HG02852 (cell line): ENCODE results near the gene CFAP97D2.
"Not testable (repeated sequence)": the region's sequence is repeated elsewhere in the genome, so short reads cannot be mapped to it uniquely, and the experiment has no call there.

Experiments
- ATAC-seq: cut with Tn5 transposase; IDR thresholded peaks from one replicate; pipeline ENCODE4 v1.9.1; 2021; ENCODE audit warnings: mild to moderate bottlenecking, moderate library complexity; ENCODE audit not compliant: unreplicated experiment

Gene CFAP97D2

GRCh38 chr13:114194853-114195252 lies 15.8 kb downstream of the CFAP97D2 start:
- ATAC-seq = no peak

DNA sequence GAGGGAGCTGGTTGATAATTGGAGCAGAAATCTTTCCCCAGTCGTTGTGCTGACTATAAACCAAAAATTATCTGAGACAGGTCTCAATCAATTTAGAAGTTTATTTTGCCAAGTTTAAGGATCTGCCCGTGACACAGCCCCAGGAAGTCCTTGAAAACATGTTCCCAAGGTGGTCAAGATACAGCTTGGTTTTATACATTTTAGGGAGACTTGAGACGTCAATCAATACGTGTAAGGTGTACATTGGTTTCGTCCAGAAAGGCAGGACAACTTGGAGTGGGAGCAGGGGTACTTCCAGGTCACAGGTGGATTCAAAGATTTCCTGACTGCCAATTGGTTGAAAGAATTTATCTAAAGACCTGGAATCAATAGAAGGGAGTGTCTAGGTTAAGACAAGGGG lies 17.6 kb downstream of the CFAP97D2 start:
- ATAC-seq = no peak

DNA sequence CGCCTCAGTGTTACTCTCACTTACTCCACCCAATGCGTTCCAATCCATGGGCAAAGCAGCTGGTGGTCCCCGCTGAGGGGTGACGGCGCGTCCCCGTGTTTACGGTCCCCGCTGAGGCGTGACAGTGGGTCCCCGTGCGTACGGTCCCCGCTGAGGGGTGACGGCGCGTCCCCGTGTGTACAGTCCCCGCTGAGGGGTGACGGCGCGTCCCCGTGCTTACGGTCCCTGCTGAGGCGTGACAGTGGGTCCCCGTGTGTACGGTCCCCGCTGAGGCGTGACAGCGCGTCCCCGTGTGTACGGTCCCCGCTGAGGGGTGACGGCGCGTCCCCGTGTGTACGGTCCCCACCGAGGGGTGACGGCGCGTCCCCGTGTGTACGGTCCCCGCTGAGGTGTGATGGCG lies 19.5 kb downstream of the CFAP97D2 start:
- ATAC-seq = no peak

DNA sequence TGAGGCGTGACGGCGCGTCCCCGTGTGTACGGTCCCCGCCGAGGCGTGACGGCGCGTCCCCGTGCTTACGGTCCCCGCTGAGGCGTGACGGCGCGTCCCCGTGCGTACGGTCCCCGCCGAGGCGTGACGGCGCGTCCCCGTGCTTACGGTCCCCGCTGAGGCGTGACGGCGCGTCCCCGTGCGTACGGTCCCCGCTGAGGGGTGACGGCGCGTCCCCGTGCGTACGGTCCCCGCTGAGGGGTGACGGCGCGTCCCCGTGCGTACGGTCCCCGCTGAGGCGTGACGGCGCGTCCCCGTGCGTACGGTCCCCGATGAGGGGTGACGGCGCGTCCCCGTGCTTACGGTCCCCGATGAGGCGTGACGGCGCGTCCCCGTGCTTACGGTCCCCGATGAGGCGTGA lies 20.5 kb downstream of the CFAP97D2 start:
- not testable (repeated sequence) for ATAC-seq

DNA sequence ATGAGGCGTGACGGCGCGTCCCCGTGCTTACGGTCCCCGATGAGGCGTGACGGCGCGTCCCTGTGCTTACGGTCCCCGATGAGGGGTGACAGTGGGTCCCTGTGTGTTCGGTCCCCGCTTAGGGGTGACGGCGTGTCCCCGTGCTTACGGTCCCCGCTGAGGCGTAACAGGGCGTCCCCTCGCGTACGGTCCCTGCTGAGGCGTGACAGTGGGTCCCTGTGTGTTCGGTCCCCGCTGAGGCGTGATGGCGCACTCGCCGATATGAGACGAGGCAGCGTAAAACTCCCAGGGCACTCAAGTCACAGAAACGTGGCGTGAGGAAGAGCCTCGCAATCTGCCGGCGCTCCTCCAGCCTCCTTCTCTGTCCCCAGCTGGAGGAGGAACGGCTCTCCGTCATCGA lies 20.9 kb downstream of the CFAP97D2 start:
- ATAC-seq = no peak

DNA sequence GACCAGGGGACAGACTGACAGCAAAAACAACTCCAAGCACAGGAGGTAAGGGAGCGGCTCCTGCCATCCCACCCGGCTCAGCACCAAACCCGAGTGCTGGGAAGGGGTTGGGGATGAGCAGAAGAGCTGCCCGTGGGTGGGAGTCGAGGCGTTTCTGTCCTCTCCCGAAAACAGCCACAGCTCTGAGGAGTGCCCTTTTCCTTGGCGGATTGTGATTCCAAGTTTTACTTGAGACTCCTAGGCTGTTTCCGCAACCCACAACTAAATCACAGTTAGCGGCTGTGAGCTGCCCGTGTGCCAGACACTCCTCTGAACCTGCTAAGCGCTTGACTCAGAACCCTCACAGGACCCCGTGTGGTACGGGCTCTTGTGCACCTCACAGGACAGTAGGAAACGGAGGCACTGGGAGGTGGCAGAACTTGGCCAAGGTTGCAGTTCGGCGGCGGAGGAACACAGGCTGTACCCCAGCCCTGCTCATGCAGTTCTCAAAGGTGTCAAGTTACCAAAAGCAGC lies 21.4 kb downstream of the CFAP97D2 start:
- ATAC-seq = no peak

- no peak for ATAC-seq
Measured at GRCh38 chr13:114202581-114202980, 23.5 kb downstream of the CFAP97D2 start.

- ATAC-seq = no peak
Measured at GRCh38 chr13:114203536-114203935, 24.5 kb downstream of the CFAP97D2 start.

GRCh38 chr13:114204894-114205293 lies 25.8 kb downstream of the CFAP97D2 start:
- ATAC-seq = no peak

- no peak for ATAC-seq
Measured at GRCh38 chr13:114208134-114208533, 29.1 kb downstream of the CFAP97D2 start.

GRCh38 chr13:114211446-114212157 lies 32.5 kb downstream of the CFAP97D2 start:
- ATAC-seq = no peak

DNA sequence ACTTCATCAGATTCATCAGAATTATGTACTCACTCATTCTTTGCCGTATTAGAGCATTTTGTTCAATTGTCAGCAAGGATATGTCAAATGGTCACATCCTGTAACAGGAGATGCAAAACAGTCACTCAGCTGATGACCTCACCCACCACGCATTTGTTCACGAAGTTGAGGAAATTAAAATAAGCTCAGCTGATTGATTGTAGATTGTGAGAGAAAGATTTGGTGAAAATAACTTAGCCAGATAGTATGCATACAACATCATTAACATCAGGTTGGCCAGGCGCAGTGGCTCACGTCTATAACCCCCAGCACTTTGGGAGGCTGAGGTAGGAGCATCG lies 33.1 kb downstream of the CFAP97D2 start:
- ATAC-seq = no peak

DNA sequence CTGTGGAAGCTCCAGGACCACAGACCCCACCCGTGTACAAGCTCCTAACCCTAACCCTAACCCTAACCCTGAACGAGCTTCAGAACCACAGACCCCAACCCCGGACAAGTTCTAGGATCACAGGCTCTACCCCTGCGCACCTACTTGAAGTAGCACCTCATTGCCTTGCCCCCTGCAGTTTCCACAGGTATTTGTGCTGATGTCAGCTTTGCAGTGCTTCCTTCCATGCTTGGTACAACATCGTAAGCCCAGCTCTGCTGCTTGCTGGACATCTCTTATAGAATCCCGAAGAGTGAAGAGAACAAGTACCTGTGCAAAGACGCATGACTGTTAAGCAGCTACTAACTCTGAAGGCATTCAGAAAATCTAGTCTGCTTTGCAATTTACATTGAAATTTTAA lies 34.9 kb downstream of the CFAP97D2 start:
- ATAC-seq = no peak

DNA sequence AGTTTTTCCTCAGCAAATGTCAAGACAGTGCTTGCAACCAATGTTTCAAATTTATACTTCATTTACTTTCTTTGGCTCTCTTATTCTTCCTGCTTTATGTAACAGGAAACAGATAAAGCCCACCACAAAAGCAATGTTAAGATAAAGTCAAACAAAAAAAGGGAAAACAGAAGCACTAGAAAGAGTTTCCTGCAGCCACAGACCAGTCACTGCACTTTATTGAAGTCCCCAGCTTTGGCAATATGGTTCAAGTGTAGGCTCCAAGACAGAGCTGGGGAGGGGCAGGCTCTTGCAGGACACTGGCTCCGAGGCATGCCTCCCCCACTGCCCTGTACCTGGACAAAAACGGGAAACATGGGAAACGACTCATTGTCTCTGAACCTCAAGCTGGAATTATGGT lies 40.3 kb downstream of the CFAP97D2 start:
- ATAC-seq = no peak

DNA sequence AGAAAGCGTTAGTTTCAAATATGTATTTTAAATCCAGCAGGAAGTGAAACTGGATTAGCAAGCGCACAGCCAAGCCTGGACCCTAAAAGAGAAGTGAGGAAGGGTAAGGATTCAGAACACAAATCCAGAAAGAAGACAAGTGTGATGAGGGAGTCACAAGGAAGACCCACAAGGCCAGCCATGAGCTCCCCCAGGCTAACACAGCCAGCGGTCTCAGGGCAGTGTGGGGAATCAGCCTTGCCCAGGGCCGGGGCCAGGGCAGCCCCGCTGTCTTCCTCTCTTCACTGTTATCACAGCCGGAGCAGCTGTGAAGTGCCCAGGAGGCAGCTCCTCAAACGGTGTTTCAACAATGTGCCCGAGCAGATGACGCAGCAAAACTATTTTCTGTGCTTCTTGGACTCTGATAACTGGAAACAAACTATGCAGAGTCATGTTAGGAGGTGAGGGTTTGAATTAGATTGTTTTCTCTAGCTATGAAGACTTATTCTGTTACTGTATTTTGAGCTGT lies 43.5 kb downstream of the CFAP97D2 start:
- no peak for ATAC-seq

DNA sequence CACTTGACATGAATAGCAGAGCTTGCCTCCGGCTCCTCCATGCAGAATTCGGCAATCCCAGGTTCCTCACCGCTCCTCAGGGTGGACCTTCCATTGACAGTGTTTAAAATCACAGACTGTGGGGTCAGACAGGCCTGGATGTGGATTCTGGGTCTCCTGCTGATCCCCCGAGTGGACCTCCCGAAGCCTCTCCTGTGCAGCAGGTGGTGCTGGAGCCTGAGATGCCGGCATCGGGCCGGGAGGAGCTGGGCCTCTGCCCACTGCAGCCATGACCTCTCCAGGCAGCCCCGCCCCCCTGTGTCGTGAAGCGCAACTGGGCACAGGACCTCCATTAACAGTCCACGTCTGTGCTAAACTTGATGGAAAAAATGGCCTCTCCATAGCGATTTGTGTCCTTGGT lies 45.1 kb downstream of the CFAP97D2 start:
- no peak for ATAC-seq

DNA sequence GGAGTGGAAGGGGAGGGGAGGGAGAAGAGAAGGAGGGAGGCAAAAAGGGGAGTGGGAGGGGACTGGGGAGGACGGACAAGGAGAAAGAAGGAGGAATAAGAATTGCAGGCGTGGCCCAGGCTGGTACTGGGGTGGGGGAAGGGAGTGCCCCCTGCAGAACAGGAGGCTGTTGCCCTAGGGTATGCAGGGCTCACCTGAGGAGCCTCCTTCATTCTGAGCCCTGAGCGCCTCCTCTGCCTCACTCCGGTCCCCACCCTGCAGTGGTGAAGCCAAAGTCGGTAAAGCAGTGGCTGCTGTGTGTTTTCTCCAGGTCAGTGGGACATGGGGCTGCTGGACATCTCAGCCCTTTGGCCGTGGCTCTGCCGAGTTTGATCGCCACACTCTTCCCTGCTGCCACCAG lies 46.6 kb downstream of the CFAP97D2 start:
- no peak for ATAC-seq

DNA sequence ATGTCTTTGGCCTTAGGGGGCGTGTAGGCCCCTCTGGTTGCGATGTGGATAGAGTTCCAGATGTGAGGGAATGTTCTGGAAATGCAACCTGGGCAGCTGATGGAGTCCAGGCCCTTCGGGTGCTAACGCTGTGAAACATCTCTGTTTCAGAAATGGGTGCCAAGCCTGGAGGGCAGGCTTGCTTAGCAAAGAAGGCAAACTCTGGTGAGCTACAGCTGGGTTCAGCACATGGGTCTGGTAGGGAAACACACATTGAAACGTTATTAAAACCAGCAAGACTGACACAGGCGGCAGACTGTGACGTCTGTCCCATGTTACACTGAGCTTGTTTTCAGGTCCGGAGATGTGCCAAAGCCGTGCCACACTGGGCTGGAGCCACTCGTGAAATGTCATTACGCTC lies 47.0 kb downstream of the CFAP97D2 start:
- ATAC-seq = no peak

DNA sequence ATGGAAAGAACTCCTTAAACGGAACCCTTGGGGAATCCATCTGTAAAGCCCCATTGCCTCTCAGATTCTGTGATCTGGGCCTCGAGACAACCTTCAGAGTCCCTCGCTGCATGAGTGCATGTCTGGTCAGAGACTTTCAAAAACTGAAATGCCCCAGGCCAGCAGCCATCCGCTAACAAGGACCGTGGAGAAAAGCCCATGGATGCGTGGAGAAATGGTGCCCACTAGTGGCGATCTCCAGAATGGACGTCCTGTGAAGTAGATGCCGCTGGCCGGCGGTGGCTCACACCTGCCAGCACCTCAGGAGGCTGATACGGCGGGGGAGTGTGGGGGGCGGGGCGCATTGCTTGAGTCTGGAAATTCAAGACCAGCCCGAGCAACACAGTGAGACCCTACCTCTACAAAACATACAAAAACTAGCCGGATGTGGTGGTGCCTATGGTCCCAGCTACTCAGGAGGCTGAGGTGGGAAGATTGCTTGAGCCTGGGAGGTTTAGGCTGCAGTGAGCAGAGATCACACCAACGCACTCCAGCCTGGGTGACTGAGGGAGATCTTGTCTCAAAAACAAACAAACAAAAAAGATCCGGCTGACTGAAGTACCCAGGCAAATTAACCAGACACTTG lies 47.8 kb downstream of the CFAP97D2 start:
- peak; percentile 86 for ATAC-seq

- no peak for ATAC-seq
Measured at GRCh38 chr13:114227528-114227927, 48.5 kb downstream of the CFAP97D2 start.

DNA sequence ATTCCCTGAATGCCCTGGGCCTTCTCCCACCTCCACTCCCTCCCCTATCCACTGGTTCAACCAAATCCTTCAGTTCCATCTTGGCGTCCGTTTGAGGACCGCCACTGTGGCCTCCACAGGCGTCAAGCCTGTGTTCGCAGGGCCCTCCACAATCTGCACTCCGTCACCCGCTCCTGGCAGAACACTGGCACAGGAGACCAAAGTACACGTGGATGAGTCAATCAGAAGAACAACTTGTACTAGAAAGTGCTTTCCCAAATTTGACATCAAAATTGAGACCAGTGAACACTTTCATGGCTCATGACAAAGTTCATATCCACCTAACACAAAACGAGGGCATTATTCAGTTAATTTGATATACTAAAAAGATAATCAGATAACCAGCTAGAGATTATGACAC lies 49.1 kb downstream of the CFAP97D2 start:
- ATAC-seq = no peak

GRCh38 chr13:114229506-114229905 lies 50.4 kb downstream of the CFAP97D2 start:
- ATAC-seq = no peak
